Measurements from ENCODE around the gene TBC1D24.

The TBC1D24 gene

DNA sequence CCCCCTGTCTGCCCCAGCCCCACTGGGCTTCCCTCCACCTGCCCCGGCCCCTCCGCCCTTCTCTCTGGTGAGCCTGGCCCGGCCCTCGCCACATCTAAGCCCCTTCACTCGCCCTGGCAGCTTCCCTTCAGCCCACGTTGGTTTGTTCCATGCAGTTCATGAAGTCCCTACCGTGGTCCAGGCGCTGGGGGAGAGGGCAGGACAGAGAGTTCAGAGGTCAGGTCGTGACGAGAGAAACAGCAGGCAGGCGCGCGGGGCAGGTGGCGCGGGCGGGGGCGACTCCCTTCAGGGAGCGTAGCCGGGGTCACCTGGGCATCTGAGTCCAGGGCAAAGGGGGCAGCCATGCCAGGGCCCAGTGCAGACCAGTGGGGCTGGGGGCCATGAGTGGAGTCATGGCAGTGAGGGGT lies 23.9 kb upstream of the TBC1D24 start:
- no peak for DNase-seq

- no peak for DNase-seq
Observed at GRCh38 chr16:2451851-2452320, 23.0 kb upstream of the TBC1D24 start.

GRCh38 chr16:2452650-2453049 lies 22.3 kb upstream of the TBC1D24 start:
- no peak for DNase-seq

DNA sequence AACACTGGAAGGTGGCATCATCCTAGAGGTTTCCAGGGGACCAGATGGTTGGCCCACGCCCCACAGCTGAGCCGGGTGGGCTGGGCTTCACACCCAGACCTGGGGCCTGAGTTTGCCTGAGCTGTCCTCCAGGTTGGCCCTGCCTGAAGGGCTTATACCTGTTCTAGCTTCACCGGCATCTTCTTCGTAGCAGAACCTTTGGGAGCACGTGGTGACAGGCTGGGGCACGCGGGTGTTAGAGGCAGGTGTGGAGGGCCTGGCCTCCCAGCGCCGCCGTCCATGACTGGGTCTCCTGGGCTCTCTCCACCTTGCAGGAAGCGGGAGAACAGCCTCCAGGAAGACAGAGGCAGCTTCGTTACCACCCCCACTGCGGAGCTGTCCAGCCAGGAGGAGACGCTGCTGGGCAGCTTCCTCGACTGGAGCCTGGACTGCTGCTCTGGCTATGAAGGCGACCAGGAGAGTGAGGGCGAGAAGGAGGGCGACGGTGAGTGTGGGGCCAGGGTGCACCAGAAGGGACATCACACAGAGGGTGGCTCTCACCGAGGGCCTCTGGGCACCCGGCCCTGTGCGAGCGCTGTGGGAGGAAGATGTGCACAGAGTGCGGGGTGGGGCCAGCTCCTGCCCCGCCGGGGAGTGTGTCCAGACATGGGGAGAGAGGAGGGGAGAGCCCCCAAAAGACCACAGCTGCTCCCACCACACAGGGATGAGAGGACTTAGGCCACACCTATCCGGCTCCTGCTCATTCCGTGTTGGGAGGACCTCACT lies 19.7 kb upstream of the TBC1D24 start:
- no peak for DNase-seq

GRCh38 chr16:2456551-2457153 lies 18.3 kb upstream of the TBC1D24 start:
- DNase-seq = no peak

DNA sequence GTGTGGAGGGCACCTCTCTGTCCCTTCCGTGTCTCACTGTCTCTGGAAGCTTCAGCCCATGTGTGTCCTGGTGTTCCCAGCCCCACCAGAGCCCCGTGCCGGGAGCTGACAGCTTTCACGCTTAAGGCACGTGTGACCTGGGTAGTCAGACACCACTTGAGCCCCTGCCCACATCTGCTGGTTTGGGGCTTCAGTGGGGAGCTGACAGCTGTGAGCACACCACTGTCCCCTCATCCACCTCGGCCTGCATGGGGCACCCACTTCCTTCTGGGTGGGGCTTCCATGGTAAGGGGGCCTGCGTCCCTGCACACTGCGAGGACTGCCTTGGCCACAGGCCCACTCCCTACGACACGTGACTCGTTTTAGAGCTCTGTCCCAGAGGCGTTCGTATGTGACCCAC lies 17.7 kb upstream of the TBC1D24 start:
- DNase-seq = no peak

DNA sequence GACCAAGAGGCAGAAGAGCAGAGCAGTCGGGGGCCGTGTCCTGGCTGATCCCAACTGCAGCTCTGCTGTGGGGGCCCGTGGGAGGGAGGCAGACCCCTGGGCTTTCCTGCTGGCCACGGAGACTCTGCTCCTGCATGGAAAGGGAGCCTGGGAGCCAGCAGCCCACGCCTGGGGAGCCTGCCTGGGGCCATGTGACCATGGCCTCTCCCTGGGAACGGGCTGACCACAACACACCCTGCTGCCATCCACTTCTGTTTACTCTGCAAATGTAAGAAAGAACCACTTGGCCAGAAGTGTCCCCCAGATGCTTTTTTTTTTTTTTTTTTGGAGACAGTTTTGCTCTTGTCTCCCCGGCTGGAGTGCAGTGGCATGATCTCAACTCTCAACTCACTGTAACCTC lies 17.0 kb upstream of the TBC1D24 start:
- peak in 1 of 3 experiments; percentile 57 for DNase-seq

DNA sequence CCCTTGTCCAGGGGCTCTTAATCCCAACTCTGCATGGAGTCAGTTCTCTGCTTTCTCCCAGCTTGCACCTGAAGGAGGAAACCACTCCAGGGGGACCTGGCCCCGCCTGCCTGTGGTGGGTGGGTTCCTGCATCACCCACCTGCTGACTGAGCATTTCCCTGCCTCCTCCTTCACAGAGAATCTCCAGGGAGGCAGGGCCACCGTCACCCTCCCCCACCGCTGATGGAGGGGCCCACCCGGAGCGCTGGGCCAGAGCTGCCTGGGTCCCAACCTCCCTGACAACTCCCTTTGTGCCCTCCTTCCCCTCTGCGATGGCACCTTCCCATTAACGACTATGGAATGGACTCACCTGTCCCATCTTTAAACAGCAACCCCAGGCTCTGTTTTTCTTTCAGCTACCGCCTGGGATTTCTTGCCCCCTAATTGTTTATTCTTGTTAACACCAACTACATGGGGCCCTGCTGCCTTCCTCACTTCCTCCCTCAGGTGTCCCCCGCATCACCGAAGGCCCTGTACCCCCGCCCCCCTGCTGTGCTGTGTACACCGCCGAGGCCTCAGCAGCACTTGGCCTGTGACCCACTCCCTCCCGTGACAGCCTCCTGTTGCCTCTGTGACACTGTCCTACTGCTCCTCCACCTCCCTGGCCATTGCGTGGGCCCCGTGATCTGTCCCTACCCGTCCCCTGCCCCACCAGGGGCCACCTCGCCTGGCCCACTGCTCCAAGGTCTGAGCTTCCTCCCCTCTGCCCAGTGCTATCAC lies 15.9 kb upstream of the TBC1D24 start:
- peak in 2 of 3 experiments; percentile 62 for DNase-seq

DNA sequence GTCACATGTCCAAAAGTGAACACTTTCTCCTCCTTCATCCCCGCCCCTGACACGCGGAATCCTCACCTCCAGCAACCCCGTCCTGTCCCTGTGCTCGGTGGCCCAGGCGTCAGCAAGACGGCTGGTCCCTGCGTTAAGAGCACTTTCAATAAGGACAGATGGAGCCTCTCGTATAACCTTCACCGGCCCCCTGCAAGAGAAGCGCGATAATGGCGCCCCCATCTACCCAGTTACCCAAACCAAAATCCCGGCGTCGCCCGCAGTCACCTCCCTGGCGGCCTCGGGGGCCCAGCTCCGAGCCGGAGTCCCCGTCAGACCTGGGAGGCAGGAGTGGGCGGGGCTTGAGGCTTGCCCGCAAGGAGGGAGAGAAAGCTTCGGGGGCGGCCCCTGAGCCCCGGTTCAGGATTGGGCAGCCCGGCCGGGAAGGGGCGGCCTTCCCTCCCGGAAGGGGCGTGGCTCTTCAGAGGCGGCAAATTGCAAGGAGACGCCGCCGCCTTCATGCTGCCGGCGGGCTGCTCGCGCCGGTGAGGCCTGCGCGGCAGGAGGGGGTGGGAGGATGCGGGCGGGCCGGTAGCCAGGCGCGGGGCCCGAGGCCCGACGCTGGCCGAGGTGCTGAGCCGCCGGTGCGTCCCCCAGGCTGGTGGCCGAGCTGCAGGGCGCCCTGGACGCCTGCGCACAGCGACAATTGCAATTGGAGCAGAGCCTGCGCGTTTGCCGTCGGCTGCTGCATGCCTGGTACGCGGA lies 15.1 kb upstream of the TBC1D24 start, which contains the start of gene TEDC2:
TSS of gene TEDC2 (plus strand) at position 463 of the 744 bp plus-strand sequence. CDS start at position 499, 36 bp downstream.
- peak; percentile 97 to 100 (median 97) for DNase-seq

GRCh38 chr16:2460391-2460713 lies 14.6 kb upstream of the TBC1D24 start:
- DNase-seq = no peak

DNA sequence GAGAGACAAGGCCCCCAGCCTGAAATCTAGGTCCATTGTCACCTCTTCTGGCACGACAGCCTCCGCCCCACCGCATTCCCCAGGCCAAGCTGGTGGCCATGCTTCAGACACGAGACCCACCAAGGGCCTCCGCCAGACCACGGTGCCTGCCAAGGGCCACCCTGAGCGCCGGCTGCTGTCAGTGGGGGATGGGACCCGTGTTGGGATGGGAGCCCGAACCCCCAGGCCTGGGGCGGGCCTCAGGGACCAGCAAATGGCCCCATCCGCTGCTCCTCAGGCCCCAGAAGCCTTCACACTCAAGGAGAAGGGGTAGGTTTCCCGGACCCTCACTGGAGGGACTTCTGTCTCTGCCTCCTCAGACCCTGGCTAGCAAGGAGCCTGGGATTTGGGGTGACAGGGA lies 14.0 kb upstream of the TBC1D24 start:
- no peak for DNase-seq

DNA sequence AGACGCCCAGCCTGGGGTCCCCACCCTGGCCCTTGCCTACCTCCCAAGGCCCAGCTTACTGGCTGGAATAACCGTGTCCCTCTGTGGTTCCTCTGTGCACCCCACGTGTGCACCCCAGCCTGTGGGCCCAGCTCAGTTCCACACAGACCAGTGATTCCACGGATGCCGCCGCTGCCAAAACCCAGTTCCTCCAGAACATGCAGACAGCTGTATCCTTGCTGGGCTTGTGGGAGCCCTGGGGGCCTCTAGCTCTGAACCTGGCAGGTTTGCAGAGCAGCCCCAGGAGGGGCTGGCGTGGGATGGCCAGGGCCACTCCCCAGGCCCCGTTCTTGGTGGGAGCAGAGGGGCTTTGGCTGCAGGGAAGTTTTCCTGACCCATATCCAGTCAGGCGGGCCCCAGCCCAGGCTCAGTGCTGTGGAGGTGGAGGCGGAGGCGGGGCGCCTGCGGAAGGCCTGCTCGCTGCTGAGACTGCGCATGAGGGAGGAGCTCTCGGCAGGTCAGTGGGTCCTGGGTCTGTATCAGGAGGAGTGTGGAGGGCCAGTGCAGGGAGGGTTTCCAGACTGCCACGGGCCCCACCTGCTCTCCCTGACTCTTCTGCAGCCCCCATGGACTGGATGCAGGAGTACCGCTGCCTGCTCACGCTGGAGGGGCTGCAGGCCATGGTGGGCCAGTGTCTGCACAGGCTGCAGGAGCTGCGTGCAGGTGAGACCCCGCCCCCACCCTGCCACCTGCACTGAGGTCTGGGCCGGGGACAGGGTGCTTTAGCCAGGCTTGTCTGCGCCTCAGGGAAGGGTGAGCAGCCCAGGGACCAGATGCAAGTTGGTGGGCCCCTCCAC lies 12.7 kb upstream of the TBC1D24 start:
- no peak for DNase-seq

- DNase-seq = no peak
Observed at GRCh38 chr16:2464333-2464732, 10.6 kb upstream of the TBC1D24 start.

DNA sequence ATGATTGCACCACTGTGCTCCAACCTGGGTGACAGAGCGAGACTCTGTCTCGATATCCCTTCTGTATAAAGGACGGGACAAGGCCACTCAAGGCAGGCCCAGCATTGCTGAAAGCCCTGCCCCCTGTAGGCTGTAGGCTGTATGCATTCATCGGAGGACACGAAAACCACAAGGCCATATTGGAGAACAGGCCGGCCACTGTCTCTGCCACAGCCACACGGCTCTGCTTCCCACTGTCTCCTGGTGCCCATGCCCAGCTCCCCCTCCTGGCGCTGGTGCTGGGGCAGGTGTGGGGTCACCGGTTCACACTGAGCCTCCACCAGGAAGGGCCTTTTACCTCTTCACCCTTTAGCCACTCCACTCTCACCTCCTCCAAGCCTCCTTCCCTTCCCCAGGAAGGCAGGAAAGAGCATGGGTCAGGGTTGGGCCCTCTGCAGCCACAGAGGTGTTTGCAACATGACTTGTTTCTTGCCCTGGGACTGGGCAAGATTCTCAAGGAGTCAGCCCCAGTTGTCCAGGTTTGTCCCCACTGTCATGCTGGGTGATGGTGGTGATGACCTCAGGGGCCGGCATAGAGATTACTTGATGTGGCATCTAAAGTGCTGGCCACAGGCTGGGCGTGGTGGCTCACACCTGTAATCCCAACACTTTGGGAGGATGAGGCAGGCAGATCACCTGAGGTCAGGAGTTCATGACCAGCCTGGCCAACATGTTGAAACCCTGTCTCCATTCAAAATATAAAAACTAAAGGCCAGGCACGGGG lies 9.1 kb upstream of the TBC1D24 start:
- DNase-seq = peak in 1 of 3 experiments; percentile 26

GRCh38 chr16:2466667-2467527 lies 8.0 kb upstream of the TBC1D24 start:
- DNase-seq = peak in 1 of 3 experiments; percentile 39

DNA sequence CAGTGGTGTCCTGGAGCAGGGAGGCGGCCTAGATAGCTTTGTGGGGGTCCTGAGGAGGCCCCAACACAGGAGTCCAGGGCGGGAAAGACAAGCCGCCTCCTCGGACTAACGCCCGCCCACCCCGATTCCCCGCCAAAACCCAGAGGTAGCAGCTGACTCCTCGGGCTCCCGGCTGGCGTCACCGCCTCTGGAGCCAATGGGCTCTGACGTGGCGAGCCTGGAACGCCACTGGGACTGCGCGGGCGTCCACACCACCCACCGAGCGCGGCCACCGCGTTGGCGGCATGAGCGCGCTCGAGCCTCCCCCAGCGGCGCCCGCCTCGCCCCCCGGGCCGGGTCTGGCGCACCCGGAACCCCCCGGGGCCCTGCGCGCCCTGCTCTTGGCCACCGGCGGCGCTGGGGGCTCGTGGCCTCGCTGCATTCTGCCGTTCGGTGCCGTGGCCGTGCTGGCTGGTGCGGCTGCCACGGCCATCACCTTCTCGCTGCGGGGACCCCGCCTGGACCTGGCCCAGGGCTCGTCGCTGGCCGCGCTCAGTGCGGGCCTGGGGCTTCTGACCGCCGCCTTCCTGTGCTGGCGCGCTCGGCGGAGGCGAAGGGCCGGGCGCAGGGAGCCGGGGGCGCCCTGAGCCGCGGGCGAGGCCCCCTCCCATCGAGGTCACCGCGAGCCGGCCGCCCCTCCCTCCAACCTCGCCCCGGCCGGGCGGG lies 7.2 kb upstream of the TBC1D24 start:
- DNase-seq = peak; percentile 91 to 96 (median 95)

GRCh38 chr16:2468233-2468724 lies 6.6 kb upstream of the TBC1D24 start:
- DNase-seq = peak; percentile 91 to 97 (median 95)

DNA sequence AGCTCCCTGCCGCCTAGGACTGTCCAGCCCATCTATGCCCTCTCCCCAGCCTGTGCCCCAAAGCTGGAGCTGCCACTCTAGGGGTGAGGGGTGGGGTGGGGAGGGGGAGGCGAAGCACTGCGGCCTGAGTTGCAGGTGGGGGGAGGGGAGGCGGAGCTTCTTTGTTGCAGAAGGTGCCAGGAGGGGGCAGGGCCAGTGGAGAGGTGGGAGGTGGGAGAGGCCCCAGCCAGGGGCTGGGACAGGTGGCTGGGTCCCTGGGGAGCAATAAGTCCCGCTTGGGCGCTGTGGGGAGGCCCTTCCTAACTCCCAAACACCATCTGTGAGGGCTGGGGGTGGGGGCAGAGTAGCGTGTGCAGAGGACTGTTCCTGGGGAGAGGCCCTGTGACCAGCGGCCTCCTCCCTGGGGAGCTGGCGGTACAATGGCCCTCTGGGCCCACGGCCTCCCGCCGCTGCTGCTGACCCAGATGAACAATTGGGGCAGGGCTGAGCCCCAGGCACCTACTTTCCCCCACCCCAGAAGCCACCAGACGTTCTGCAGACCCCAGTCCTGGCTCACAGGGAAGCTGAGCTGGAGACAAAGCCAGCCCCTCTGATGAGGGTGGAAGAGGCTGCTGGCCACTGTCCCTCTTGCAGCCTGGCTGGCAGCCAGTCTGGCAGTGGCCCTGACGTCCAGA lies 6.1 kb upstream of the TBC1D24 start:
- DNase-seq = peak; percentile 95 to 97 (median 97)

Data from NCI-H1417 (cell line).